HEK293T (cell line): ENCODE measurements around the gene CERS1.

ENCODE experiments used
- BHLHE40 ChIP-seq: fragments of 450-650 bp; IDR thresholded peaks from 2 replicates; pipeline ENCODE4 v1.6.1; 2016; ENCODE audit warnings: mild to moderate bottlenecking, moderate library complexity, borderline replicate concordance
- ELF4 ChIP-seq: fragments of 450-650 bp; IDR thresholded peaks from 2 replicates; pipeline ENCODE4 v1.6.1; 2017; ENCODE audit warnings: antibody characterized with exemption
- FOXA1 ChIP-seq: fragments of 450-650 bp; IDR thresholded peaks from 2 replicates; pipeline ENCODE4 v1.6.1; 2016; ENCODE audit warnings: mild to moderate bottlenecking
- FOXK2 ChIP-seq: fragments of 450-650 bp; IDR thresholded peaks from 2 replicates; pipeline ENCODE4 v1.6.1; 2016; ENCODE audit warnings: mild to moderate bottlenecking
- FOXM1 ChIP-seq: fragments of 450-650 bp; IDR thresholded peaks from 2 replicates; pipeline ENCODE4 v1.6.1; 2017; ENCODE audit warnings: mild to moderate bottlenecking, borderline replicate concordance
- HDGF ChIP-seq: fragments of 450-650 bp; IDR thresholded peaks from 2 replicates; pipeline ENCODE4 v1.6.1; 2017; ENCODE audit warnings: antibody characterized with exemption, borderline replicate concordance
- SP1 ChIP-seq: fragments of 450-650 bp; IDR thresholded peaks from 2 replicates; pipeline ENCODE4 v1.6.1; 2017

GRCh38 chr19:18910010-18910409, 14.1 kb upstream of the CERS1 start:
- TF ChIP-seq FOXA1 (no peak), FOXK2 (no peak), SP1 (no peak), BHLHE40 (no peak), FOXM1 (no peak), HDGF (no peak), ELF4 (no peak)
